NCI-H128 (cell line): ENCODE measurements around the gene C14orf93.

Experiments
- DNase-seq: peaks from one replicate; lab custom pipeline; 2025; ENCODE audit not compliant: unreplicated experiment; lab: John Stamatoyannopoulos, UW

The C14orf93 gene

DNA sequence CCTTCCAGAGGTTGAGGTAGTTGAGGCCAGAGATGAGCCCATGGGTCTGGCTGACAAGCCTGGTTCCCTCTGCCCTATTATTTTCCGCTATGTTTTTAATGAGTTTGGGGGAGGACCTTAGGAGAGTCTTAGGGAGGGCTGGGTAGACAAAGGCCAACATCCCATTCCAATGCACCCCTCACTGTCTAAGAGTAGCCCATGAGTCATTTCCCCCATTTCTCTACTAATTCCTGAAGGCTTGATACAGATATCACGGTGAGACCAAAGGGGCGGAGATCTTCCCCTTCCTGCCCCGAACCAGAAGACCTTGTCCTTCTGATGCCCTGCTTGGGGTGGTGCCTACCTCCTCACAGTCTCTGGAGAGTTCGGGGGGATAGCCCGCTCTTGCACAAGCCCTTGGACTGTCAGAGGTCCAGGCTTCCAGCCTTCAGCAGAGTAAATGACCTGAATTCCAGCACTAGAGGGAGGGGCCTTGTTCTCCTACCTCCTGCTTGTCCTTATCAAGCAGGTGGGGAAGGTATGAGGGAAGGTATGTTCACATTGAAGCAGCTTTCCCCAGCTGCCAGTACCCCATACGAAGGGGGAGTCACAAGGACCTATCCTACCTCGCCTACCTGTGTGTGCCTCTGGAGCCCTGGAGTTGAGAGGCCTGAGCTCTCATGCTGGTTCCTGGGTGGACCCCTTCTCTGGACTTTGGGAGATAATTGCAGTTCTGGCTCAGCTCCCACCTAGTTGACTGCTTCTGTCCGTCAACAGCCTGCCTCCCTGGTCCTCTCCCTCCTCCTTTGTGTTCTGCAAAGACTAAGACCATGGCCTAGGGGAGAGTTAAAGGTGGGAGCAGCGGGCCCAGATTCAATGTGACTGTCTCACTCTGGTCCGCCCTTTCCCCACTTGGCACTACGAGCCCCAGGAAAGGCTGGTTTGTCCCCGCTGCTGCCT lies 35.7 kb upstream of the C14orf93 start:
- DNase-seq = no peak

DNA sequence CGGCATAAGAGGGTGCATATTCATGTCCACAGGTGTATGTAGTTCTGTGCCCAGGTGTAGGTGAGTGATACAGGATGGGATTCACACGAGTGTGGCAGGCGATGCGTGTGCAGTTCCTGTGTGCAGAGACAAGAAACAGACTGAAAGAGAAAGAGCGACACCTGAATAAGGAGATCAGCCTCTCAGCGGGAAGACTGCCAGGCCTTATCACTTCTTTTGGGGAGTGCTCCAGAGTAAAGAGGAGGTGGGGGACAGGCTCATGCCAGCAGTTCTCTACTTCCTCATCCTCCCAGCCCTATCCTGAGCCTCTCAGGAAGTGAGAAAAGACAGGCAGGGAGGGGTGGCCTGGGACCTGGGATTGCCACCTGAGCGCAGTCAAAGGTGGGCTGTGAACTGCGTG lies 34.9 kb upstream of the C14orf93 start:
- DNase-seq = no peak

DNA sequence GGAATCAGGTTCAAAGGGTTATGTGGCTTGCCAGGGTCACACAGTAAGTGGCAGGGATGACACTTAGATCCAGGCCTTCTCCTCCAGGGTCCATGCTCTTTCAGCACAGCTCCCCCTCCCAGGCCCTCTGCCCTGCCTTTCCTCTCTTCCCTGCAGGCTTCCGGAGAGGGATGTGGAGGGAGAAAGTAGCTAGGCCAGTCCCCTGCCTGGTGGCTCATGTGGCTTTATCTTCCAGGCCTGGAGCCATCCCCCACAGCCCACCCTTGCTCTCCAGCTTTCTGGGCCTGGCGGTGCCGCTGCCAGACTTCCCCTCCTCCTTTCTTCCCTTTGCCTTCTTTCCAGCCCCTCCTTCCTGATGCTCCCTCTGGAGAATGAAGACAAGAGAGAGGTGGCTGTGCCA lies 33.8 kb upstream of the C14orf93 start:
- no peak for DNase-seq

DNA sequence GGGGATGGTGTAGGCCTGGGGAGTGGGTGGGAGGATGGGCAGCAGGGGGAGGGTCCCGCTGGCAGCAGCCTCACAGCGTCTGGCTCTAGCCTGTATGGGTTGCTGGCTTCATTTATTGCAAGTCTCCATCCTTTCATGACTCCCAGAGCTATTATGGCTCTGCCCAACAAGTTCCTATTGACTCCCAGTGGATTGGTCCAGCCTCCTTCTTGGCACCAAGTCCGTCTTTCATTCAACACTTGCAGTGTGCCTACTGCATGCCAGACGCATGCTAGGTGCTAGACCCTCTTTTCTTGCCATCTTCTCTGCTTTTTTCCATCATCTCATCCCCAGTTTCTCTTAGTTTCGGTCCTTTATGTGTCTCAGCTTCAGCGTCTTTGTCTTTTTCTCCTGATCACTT lies 33.2 kb upstream of the C14orf93 start:
- DNase-seq = no peak

DNA sequence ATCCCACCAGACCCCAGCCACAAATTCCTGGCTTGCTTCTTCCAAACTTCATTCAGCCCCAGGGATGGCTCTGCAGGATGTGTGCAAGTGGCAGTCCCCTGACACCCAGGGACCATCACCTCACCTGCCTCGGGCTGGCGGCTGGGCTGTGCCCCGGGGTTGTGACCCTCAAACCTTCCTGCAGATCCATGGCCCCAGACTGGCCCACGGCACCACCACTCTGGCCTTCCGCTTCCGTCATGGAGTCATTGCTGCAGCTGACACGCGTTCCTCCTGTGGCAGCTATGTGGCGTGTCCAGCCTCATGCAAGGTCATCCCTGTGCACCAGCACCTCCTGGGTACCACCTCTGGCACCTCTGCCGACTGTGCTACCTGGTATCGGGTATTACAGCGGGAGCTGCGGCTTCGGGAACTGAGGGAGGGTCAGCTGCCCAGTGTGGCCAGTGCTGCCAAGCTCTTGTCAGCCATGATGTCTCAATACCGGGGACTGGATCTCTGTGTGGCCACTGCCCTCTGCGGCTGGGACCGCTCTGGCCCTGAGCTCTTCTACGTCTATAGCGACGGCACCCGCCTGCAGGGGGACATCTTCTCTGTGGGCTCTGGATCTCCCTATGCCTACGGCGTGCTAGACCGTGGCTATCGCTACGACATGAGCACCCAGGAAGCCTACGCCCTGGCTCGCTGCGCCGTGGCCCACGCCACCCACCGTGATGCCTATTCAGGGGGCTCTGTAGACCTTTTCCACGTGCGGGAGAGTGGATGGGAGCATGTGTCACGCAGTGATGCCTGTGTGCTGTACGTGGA lies 32.4 kb upstream of the C14orf93 start, which contains the start of gene PSMB11:
PSMB11 (plus strand) TSS at position 51 of the 804 bp plus-strand sequence; CDS start at position 65, 14 bp downstream.
- DNase-seq = no peak

DNA sequence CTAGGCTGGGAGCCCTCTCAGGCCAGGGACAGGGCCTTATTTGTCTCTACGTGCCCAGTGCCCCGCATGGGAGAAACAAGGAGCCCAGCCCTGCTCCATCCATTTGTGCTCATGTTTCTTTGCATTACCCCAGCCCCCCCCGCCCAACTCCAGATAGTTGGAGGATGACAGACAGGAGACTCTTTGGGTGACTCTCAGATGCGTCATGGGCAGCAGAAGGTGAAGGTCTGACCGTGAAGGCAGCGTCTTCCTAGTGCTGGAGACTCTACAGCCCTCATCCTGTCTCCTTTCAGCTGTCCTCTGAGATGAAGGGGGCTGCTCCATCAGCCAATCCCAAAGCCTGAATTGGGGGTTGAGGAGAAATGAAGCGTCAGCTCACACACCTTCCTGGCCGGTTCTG lies 31.8 kb upstream of the C14orf93 start:
- no peak for DNase-seq

DNA sequence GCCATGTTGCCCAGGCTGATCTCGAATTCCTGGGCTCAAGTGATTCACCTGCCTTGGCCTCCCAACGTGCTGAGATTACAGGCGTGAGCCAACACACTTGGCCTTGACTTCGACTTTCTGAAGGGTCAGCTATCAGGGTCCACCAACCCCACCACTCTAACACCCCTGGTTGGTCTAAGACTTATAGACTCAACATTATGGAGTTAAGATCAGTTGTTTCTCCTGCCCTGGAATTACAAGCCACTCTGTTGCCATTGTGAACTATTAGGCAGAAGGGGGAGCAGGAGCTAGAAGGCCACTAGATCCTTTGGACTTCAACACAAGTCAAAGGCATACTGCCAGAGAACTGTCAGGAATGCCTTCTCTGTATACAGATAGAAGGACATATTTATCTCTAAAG lies 30.2 kb upstream of the C14orf93 start:
- no peak for DNase-seq

DNA sequence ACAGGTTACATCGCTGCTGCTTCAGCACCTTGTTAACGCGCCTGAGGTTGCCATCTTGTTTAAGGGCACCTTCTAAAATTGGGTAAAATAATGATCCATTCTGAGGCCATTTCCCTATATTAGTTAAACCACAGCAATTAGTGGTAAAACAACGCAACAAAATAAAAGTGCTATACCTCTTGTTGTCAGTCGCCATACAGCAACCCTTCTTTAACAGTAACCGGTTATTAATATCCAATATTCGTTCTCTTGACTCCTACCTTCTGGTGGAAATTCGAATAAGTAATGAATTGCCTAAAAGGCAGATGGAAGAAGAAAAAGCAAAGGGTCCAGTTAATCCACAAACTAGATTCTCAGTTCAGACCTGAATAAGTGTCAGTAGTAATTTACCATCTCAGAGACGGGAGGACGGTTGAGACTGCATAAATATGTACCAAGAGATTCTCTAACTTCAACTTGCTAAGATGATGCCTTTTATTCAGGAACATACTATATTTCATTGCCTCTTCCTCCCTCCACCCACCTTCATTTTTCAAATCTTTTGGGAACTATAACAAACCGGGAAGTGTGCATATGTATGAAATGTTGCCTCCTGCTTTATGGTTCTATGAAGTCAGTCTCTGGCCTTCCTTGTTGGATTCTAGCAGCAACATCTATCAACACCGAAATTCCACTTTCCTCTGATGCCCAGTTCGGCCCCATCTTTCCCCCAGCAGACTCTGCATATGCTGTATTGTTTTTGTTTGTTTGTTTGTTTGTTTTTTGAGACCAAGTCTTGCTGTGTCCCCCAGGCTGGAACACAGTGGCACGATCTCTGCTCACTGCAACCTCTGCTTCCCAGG lies 25.6 kb upstream of the C14orf93 start:
- DNase-seq = no peak

DNA sequence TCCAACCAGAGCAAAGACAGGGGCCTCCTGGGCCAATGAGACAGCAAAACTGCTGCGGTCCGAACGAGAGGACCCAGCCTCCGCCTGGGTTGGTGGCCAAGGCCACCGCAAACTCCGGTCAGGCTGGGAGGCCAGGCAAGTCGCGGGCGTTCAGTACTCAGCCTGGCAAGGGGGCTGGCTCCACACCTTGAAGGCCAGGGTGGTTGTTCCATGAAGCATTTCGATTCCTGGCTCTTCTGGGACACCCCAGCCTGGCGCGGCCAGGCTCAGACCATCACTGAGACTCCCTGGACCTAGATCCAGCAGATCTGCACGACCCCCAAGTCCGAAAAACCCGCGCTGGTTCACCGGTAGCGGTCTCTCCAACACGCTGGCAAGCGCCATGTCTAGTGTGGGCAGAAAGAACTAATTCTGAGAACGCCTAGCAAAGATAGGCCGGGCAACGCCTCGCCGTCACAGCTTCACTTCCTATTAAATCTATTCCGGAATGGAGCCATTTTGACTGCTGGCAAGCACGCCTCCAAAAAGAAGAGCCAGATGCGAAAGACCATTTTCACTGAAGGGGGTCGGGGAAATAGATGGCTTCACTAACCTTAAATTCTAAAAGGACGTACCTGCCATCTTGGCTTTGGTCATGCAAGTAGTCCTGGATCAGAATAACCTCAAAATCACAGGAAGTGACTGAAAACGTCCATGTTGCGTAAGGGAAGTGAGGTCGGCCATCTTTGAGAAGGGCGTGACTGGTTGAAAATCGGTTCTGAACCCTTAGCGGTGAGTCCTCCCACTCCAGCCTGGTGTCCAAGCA lies 24.8 kb upstream of the C14orf93 start, which contains the start of gene PSMB5:
PSMB5 (minus strand) TSS at position 403 of the 805 bp plus-strand sequence; CDS start at position 384, 19 bp downstream.
- DNase-seq = no peak

DNA sequence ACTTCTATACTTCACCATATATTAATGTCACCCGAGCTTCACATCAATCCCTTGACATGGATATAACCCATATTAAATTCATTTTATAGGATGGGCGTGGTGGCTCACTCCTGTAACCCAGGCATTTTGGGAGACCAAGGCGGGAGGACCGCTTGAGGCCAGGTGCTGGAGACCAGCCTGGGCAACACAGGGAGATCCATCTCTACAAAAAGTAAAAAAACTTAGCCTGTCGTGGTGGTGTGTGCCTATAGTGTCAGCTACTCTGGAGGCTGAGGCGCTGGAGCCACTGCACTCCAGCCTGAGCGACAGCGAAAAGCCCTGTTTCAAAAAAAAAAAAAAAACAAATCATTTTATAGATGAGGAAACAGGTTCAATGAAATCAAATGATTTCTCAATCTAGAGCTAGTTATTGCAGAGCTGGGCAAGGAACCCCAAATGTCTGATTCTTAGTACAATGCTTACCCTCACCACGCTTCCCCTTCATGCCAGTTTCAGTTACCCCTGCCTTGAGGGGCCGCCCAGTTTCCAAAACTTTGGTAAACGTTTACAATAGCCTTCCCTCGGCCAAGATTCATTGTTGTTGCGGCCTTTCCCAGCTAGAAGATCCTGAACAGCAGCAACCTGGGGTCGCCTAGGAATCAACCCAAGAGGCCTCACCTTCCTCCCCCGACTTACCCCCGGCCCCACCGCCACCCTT lies 24.0 kb upstream of the C14orf93 start:
- DNase-seq = no peak

DNA sequence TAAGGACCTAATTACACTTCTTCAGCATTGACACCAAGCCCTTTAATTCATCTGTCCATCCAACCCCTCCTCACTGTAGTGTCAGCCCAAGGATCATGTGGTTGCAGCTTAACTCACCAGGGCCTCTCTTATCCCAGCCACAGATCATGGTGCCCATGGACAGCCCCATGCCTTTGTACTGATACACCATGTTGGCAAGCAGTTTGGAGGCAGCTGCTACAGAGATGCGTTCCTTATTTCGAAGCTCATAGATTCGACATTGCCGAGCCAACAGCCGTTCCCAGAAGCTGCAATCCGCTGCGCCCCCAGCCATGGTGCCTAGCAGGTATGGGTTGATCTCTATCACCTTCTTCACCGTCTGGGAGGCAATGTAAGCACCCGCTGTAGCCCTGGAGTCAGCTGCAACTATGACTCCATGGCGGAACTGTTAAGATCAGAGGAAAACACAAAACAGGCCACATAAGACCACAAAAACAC lies 23.3 kb upstream of the C14orf93 start:
- no peak for DNase-seq

DNA sequence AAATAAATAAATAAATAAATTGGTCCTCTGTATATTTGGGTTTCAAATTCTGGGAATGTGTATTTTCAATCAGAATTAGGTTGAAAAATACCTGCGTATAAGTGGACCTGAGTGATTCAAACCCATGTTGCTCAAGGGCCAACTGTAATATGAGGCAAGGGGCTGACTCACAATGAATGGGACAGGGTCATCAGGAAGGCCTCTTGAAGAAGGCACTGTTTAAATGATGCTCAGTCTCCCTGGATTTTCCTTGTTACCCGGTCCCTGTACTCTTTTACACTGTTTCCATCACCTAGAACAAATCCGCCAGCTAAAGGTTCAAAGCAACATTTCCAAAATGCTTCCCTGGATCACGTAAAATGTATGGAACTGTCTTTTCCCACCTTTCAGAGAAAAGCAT lies 21.0 kb upstream of the C14orf93 start:
- DNase-seq = no peak

DNA sequence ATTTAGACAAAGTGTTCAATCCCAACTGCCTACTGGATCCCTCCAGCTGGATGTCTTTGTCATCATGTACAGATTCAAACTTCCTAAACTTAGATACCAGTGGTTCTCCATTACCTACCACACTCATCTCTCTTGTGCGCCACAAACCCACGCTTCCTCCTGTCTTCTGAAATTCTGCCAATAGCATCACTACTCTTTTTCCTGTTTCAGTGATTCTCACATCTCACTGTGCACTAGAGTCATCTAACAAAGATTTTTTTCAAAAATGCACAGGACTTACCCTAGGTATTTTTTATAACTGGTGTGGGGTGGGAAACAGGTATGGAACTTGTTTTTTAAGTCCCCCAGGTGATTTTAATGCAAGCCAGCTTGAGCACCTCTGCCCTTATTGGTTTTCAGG lies 18.9 kb upstream of the C14orf93 start:
- no peak for DNase-seq

DNA sequence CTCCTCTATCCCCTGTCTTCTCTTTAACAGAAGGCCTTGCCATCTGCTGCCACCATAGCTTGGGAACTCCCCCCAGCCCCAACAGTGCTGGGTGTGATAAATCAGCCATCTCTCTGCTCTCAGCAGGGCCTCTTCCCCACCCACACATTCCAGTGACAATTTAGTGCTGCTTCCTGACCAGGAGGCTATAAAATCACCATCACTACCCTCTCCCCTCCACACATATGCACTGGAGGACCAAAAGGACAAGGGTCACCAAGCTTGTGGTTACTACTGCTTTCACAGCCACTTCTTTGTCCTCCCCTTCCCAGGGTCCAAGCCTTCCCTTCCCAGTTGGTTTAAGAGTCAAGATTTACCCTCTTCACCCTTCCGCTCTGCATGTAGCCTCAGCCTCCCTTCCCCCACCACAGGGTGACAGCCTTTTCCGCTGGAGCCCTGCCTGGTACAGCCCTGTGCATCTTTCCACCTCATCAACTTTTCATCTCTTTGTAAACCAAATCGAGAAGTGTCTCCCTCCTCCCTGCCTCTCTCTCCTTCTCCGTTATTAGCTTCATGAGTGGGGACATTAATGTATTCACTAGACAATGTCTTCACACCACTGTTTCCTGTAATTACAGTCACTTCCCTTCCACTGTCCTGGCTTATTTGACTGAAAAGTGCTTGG lies 15.3 kb upstream of the C14orf93 start:
- no peak for DNase-seq

DNA sequence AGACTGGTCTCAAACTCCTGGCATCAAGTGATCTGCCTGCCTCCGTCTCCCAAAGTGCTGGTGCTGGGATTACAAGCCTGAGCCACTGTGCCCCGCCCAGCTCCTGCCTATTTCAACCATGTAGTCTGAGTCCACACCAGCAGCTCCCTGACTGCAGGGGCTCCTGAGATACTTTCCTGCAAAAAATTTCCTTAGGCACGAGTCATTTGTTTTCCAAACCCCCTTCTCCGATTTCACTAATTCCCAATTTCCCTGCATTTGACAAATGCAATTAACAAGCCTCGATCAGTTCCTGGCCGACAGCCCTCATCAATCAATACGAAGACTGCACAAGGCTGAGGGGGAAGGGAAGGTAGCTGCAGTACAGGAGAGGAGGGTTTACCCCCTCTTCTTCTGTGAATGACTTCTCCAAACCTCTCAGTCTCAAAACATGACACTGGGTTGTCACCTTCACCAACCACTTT lies 14.7 kb upstream of the C14orf93 start:
- DNase-seq = no peak

DNA sequence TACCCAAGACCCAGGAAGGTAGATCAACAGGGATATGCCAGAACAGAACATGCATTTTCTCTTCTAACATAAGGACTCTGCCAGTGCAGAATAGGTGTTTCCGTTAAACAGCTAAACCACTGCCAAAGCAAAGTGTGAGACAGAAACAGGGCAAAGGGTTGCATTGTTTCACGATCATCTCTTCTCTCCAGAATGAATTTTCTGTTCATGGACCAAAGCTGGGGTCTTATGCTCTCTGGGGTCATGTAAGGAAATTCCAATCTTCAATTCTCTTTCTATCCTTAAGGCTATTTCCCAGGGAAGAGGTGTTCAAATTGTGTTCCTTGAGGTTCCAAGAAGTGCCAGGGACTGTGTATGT lies 13.8 kb upstream of the C14orf93 start:
- DNase-seq = no peak

DNA sequence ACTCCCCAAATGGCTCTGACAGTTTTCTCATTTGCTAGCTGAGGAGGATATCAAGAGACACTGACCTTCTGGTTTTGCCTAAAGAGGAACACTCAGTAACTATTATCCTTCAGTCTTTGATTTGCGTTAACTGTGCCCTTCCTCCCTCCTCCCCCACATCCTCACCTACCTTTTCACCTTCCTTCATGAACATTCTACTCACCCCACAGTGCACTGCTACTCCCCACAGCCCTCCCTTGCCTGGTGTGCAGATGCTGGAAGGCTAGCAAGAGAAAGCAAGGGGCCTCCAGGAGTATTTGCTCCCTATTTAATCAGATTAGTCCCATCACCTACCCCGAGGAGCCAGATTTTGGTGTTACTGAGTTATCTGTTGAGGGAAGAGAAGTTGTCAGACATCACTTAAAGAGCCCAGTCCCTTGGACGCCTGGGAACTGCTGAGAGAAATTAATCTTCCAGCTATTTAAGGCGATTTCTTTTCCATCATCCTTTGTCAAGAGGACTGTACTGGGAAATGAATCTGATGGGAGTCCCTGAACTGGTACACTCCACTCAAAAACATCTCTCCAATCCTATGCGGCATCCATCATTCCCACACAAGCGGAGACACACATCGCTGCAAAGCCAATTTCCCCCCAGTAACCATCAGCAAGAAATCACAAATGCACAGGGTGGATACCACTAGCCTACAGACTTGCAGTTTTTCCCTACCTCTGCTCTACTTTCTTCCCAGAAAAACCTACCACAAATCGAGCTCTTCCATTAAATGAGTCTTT lies 13.3 kb upstream of the C14orf93 start:
- DNase-seq = no peak

DNA sequence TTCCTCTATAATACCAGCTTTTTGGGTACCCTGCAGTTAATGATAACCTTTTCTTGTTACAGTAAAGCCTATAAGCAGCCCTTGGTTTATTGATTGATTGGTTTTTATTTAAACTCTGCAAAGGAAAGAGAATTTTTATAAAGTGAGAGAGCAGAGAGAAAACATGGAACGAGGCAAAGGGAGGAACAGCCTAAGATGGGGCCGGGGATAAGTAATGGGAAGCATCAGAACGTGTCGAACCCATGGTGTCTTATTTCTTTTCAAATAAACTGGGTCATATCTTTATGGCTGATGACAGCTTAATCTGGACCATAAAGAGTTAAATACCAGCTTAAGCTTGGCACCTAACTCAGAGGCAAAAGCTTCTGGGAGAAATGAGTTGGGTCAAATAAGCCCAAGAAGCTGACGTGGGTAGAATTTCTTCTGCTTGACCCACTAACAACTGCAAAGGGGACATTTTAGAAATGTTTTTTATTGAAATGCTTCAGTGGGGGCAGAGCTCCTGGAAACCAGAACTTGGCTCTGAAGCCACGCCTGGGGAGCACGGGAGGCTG lies 12.0 kb upstream of the C14orf93 start:
- no peak for DNase-seq
